ENCODE results near the gene KLHL29. TPM values are rescaled to one million over a fixed set of nuclear protein-coding genes. Genes with fewer than 3 reads are reported as not detected.

KLHL29 gene
- total and polyA plus RNA-seq, 2 of the 13 experiments (the other 11 are each of a cell fraction or from before 2014, with no cell fraction given) = 0.01 TPM; not detected in 1

DNA sequence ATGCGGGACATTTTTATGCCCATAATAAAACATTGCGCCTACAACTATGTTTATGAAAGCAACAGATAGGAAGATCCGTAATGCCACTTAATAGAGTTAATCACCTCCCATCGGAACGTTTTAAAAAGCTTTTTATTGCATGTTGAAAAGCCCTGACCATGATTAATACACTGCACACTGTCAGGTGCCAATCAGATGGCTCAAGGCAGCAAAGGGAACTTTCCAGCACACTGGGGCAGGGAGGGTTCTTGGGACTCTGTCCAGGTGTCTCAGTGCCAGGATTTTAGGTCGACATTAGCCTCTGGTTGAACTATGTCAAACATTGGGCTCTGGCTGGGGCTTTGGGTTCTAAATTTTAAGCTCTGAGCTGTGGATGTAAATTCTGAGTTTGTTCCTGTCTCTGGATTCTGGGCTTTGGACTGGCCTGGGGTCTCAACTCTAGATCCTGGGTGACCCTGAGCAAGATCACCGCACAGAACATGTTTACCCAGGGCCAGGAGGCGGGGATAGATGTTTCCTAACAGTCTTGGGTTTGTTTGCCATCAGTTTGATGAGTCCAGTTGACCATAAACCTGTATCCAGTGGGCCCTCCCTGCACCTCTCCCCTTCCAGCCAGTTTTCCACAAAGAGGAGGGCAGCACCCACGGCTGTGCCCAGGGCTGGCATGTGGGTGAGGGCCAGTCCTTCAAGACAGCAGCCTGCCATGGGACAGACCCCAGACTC, 279.2 kb downstream of the KLHL29 start (continued):
- TF ChIP-seq, protein P1, sequence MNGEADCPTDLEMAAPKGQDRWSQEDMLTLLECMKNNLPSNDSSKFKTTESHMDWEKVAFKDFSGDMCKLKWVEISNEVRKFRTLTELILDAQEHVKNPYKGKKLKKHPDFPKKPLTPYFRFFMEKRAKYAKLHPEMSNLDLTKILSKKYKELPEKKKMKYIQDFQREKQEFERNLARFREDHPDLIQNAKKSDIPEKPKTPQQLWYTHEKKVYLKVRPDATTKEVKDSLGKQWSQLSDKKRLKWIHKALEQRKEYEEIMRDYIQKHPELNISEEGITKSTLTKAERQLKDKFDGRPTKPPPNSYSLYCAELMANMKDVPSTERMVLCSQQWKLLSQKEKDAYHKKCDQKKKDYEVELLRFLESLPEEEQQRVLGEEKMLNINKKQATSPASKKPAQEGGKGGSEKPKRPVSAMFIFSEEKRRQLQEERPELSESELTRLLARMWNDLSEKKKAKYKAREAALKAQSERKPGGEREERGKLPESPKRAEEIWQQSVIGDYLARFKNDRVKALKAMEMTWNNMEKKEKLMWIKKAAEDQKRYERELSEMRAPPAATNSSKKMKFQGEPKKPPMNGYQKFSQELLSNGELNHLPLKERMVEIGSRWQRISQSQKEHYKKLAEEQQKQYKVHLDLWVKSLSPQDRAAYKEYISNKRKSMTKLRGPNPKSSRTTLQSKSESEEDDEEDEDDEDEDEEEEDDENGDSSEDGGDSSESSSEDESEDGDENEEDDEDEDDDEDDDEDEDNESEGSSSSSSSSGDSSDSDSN (CRISPR knock-in tag; IDR thresholded peaks at IDR 0.05) = no peak
- TF ChIP-seq, protein P2, sequence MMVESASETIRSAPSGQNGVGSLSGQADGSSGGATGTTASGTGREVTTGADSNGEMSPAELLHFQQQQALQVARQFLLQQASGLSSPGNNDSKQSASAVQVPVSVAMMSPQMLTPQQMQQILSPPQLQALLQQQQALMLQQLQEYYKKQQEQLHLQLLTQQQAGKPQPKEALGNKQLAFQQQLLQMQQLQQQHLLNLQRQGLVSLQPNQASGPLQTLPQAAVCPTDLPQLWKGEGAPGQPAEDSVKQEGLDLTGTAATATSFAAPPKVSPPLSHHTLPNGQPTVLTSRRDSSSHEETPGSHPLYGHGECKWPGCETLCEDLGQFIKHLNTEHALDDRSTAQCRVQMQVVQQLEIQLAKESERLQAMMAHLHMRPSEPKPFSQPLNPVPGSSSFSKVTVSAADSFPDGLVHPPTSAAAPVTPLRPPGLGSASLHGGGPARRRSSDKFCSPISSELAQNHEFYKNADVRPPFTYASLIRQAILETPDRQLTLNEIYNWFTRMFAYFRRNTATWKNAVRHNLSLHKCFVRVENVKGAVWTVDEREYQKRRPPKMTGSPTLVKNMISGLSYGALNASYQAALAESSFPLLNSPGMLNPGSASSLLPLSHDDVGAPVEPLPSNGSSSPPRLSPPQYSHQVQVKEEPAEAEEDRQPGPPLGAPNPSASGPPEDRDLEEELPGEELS (CRISPR knock-in tag; IDR thresholded peaks at IDR 0.05) = no peak
- TF ChIP-seq, protein P3, sequence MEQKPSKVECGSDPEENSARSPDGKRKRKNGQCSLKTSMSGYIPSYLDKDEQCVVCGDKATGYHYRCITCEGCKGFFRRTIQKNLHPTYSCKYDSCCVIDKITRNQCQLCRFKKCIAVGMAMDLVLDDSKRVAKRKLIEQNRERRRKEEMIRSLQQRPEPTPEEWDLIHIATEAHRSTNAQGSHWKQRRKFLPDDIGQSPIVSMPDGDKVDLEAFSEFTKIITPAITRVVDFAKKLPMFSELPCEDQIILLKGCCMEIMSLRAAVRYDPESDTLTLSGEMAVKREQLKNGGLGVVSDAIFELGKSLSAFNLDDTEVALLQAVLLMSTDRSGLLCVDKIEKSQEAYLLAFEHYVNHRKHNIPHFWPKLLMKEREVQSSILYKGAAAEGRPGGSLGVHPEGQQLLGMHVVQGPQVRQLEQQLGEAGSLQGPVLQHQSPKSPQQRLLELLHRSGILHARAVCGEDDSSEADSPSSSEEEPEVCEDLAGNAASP (CRISPR knock-in tag; IDR thresholded peaks at IDR 0.05; ENCODE audit: borderline replicate concordance) = no peak
- TF ChIP-seq MATR3 (CRISPR knock-in tag; IDR thresholded peaks at IDR 0.05) (no peak), ZNF552 (CRISPR knock-in tag; IDR thresholded peaks at IDR 0.05; ENCODE audit: borderline replicate concordance) (no peak), ZNF484 (CRISPR knock-in tag; IDR thresholded peaks at IDR 0.05; ENCODE audit: borderline replicate concordance, low read depth) (no peak), SETDB1 (CRISPR knock-in tag; IDR thresholded peaks at IDR 0.05; ENCODE audit: borderline replicate concordance) (no peak)
- TF ChIP-seq, protein P4, sequence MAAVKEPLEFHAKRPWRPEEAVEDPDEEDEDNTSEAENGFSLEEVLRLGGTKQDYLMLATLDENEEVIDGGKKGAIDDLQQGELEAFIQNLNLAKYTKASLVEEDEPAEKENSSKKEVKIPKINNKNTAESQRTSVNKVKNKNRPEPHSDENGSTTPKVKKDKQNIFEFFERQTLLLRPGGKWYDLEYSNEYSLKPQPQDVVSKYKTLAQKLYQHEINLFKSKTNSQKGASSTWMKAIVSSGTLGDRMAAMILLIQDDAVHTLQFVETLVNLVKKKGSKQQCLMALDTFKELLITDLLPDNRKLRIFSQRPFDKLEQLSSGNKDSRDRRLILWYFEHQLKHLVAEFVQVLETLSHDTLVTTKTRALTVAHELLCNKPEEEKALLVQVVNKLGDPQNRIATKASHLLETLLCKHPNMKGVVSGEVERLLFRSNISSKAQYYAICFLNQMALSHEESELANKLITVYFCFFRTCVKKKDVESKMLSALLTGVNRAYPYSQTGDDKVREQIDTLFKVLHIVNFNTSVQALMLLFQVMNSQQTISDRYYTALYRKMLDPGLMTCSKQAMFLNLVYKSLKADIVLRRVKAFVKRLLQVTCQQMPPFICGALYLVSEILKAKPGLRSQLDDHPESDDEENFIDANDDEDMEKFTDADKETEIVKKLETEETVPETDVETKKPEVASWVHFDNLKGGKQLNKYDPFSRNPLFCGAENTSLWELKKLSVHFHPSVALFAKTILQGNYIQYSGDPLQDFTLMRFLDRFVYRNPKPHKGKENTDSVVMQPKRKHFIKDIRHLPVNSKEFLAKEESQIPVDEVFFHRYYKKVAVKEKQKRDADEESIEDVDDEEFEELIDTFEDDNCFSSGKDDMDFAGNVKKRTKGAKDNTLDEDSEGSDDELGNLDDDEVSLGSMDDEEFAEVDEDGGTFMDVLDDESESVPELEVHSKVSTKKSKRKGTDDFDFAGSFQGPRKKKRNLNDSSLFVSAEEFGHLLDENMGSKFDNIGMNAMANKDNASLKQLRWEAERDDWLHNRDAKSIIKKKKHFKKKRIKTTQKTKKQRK (IDR thresholded peaks at IDR 0.05; ENCODE audit: low read length) = no peak
- TF ChIP-seq, protein P5, sequence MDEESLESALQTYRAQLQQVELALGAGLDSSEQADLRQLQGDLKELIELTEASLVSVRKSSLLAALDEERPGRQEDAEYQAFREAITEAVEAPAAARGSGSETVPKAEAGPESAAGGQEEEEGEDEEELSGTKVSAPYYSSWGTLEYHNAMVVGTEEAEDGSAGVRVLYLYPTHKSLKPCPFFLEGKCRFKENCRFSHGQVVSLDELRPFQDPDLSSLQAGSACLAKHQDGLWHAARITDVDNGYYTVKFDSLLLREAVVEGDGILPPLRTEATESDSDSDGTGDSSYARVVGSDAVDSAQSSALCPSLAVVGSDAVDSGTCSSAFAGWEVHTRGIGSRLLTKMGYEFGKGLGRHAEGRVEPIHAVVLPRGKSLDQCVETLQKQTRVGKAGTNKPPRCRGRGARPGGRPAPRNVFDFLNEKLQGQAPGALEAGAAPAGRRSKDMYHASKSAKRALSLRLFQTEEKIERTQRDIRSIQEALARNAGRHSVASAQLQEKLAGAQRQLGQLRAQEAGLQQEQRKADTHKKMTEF (CRISPR knock-in tag; IDR thresholded peaks at IDR 0.05) = no peak

All from HepG2 (cell line).